ENCODE results near the gene ENTPD3. TPM values are rescaled to one million over a fixed set of nuclear protein-coding genes. Genes with fewer than 3 reads are reported as not detected.
A peak's percentile ranks its signal among the peaks of the same experiment; 100 is the strongest.

ENTPD3 gene
- total RNA-seq, 1 donor from 2014 or later: 1.7 TPM

- Mint-ChIP-seq H3K4me1 (ENCODE audit: low read depth, unreplicated experiment) (peaks cover 4% of the 10 kb centered on the region), H3K27me3 (ENCODE audit: unreplicated experiment) (no peaks in the 10 kb centered on the region), H3K9me3 (ENCODE audit: unreplicated experiment) (no peaks in the 10 kb centered on the region), H3K4me3 (ENCODE audit: unreplicated experiment) (no peak overlapping the region), H3K27ac (ENCODE audit: unreplicated experiment) (no peak overlapping the region), H3K36me3 (ENCODE audit: unreplicated experiment) (no peaks in the 10 kb centered on the region)
- TF ChIP-seq CTCF (IDR thresholded peaks at IDR 0.05; ENCODE audit: partially characterized antibody, unreplicated experiment): no peak
- no peak for DNase-seq
These were observed 77.5 kb downstream of the ENTPD3 start for GRCh38 chr3:40464339-40465110.

- Mint-ChIP-seq H3K4me3 (ENCODE audit: unreplicated experiment) (no peak overlapping the region), H3K4me1 (ENCODE audit: low read depth, unreplicated experiment) (peaks cover 4% of the 10 kb centered on the region), H3K9me3 (ENCODE audit: unreplicated experiment) (no peaks in the 10 kb centered on the region), H3K36me3 (ENCODE audit: unreplicated experiment) (no peaks in the 10 kb centered on the region), H3K27ac (ENCODE audit: unreplicated experiment) (peak overlapping the region; percentile 3), H3K27me3 (ENCODE audit: unreplicated experiment) (no peaks in the 10 kb centered on the region)
- no peak for TF ChIP-seq CTCF (IDR thresholded peaks at IDR 0.05; ENCODE audit: partially characterized antibody, unreplicated experiment)
- DNase-seq: no peak
These were observed 78.1 kb downstream of the ENTPD3 start for GRCh38 chr3:40465111-40465407.

DNA sequence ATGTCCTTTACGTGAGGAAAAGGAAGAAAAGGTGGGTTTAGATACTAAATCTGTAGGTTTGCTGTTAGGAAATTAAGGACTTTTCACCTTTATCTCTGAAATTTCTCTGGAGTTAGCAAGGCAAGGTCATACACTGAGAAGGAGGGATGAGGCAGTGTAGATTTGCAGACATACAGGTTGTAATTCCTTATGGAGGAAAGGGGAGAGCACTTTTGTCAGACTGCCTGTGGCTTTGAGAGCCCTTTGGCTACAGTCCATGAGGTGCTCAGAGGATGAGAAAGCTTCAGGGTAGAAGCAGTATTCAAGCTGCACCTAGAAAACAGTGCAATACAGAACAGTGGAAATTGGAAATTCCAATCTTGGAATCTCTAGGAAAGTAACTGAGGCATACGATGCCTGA lies 78.5 kb downstream of the ENTPD3 start:
- H3K9me3 Mint-ChIP-seq (ENCODE audit: unreplicated experiment): no peaks in the 10 kb centered on the region
- no peak overlapping the region for H3K4me3 Mint-ChIP-seq (ENCODE audit: unreplicated experiment)
- DNase-seq: no peak
- no peaks in the 10 kb centered on the region for H3K27me3 Mint-ChIP-seq (ENCODE audit: unreplicated experiment)
- peak overlapping the region; percentile 3 for H3K27ac Mint-ChIP-seq (ENCODE audit: unreplicated experiment)
- no peak for TF ChIP-seq CTCF (IDR thresholded peaks at IDR 0.05; ENCODE audit: partially characterized antibody, unreplicated experiment)
- H3K4me1 Mint-ChIP-seq (ENCODE audit: low read depth, unreplicated experiment): peaks cover 4% of the 10 kb centered on the region
- H3K36me3 Mint-ChIP-seq (ENCODE audit: unreplicated experiment): no peaks in the 10 kb centered on the region

GRCh38 chr3:40468018-40468417 lies 81.0 kb downstream of the ENTPD3 start:
- Mint-ChIP-seq H3K36me3 (ENCODE audit: unreplicated experiment) (no peaks in the 10 kb centered on the region), H3K4me1 (ENCODE audit: low read depth, unreplicated experiment) (peaks cover 4% of the 10 kb centered on the region), H3K9me3 (ENCODE audit: unreplicated experiment) (no peaks in the 10 kb centered on the region), H3K27ac (ENCODE audit: unreplicated experiment) (no peak overlapping the region), H3K27me3 (ENCODE audit: unreplicated experiment) (no peaks in the 10 kb centered on the region), H3K4me3 (ENCODE audit: unreplicated experiment) (no peak overlapping the region)
- no peak for TF ChIP-seq CTCF (IDR thresholded peaks at IDR 0.05; ENCODE audit: partially characterized antibody, unreplicated experiment)
- DNase-seq: no peak

GRCh38 chr3:40470701-40471100 lies 83.7 kb downstream of the ENTPD3 start:
- no peak overlapping the region for H3K4me3 Mint-ChIP-seq (ENCODE audit: unreplicated experiment)

More at GRCh38 chr3:40470701-40471100, 83.7 kb downstream of the ENTPD3 start:
- H3K36me3 Mint-ChIP-seq (ENCODE audit: unreplicated experiment): no peaks in the 10 kb centered on the region
- no peaks in the 10 kb centered on the region for H3K9me3 Mint-ChIP-seq (ENCODE audit: unreplicated experiment)
- H3K4me1 Mint-ChIP-seq (ENCODE audit: low read depth, unreplicated experiment): no peaks in the 10 kb centered on the region
- H3K27me3 Mint-ChIP-seq (ENCODE audit: unreplicated experiment): no peaks in the 10 kb centered on the region
- no peak overlapping the region for H3K27ac Mint-ChIP-seq (ENCODE audit: unreplicated experiment)
- TF ChIP-seq CTCF (IDR thresholded peaks at IDR 0.05; ENCODE audit: partially characterized antibody, unreplicated experiment): no peak
- DNase-seq: no peak

Data from glutamatergic neuron (in vitro differentiated cells).